Peyer's patch (tissue), 4 donors: ENCODE measurements around the gene ANO10. TPM values are rescaled to one million over a fixed set of nuclear protein-coding genes. Genes with fewer than 3 reads are reported as not detected.

ENCODE experiments used
- DNase-seq, 3 donors: peaks; one replicate each; pipeline ENCODE4 v3.0.0-alpha.2; 2017 to 2019
- H3K27ac ChIP-seq, 4 donors: fragments of 200-600 bp; sonication (generic); one replicate each; pipeline ENCODE4 v1.5.1; 2016 to 2019
- H3K27me3 ChIP-seq, 2 donors: fragments of 200-600 bp; sonication (generic); one replicate each; pipeline ENCODE4 v1.5.1; 2019
- H3K36me3 ChIP-seq, 3 donors: fragments of 200-600 bp; sonication (generic); one replicate each; pipeline ENCODE4 v1.5.1; 2016 to 2019
- H3K4me1 ChIP-seq, 4 donors: fragments of 200-600 bp; sonication (generic); one replicate each; pipeline ENCODE4 v1.5.1; 2016 to 2019
- H3K4me3 ChIP-seq, 4 donors: fragments of 200-600 bp; sonication (generic); 1 replicate in 3 of 4; 2 replicates in 1 of 4; pipeline ENCODE4 v1.5.1; 2016 to 2019; ENCODE audit warnings: mild to moderate bottlenecking in 1 of 4
- H3K9me3 ChIP-seq, 4 donors: fragments of 200-600 bp; sonication (generic); one replicate each; pipeline ENCODE4 v1.5.1; 2016 to 2019; ENCODE audit warnings: mild to moderate bottlenecking in 1 of 4
- POLR2A ChIP-seq, 2 donors: fragments of 450-650 bp; IDR thresholded peaks; one replicate each; pipeline ENCODE4 v1.5.1; 2017; ENCODE audit warnings: antibody characterized with exemption in 2 of 2, mild to moderate bottlenecking in 2 of 2, moderate library complexity in 2 of 2
- small RNA-seq, 2 donors: library from RNA; depleted of rRNA; stranded (forward); fragments of <200 nt; gene quantifications; one replicate each; pipeline ENCODE3, GENCODE V24; 2016
- total RNA-seq, 4 donors: library from RNA; depleted of rRNA; stranded (reverse); fragments of >200 nt; gene quantifications; one replicate each; pipeline ENCODE4 v1.1.0, GENCODE V29; 2016
- TF ChIP-seq, protein P1 (sequence below), 6 experiments: fragments of 450-650 bp in 4 of 6; fragments of 200-600 bp in 2 of 6; sonication (generic) in 1 of 6; IDR thresholded peaks; one replicate each; pipeline ENCODE4 v1.5.1; 2017 to 2019; ENCODE audit warnings: antibody characterized with exemption in 6 of 6, mild to moderate bottlenecking in 3 of 6, moderate library complexity in 1 of 6

The ANO10 gene
- total RNA-seq, 4 donors from 2014 or later = 33.8 to 110 (median 70.0) TPM

DNA sequence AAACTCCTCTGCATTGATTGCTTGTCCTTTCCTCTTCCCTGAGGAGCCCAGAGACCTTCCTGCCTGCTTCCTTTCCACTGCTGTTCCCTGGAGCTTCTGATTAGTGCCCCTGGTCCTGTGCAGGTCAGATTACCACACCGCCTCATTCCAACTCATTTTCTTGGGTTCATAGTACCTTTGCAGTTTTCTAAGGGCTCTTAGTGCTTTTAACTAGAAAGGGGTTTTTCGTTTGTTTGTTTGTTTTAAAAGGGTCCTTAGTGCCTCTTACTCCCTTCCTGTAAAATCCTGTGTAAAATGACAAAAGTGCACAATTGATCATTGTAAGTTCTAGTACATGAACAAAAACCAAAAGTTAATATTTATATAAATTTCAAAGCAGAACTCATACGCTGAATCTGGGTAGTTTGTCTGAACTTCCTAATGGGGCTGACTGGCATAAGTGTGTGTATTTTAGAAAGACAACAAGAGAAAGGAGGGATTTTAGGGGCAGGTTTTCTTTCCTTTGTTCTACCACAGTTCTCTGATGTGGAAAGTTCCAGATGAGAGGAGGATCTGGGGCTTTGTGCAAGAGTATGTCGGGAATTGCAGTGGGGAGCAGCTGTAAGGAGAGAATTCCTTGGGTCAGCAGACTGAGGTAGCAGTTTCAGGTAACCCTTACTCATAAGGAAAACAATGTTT, 304.9 kb downstream of the ANO10 start:
- no peaks in the 10 kb centered on the region for H3K9me3 ChIP-seq
- no peaks in the 10 kb centered on the region for H3K27me3 ChIP-seq
- no peak for DNase-seq
- TF ChIP-seq, protein P1, sequence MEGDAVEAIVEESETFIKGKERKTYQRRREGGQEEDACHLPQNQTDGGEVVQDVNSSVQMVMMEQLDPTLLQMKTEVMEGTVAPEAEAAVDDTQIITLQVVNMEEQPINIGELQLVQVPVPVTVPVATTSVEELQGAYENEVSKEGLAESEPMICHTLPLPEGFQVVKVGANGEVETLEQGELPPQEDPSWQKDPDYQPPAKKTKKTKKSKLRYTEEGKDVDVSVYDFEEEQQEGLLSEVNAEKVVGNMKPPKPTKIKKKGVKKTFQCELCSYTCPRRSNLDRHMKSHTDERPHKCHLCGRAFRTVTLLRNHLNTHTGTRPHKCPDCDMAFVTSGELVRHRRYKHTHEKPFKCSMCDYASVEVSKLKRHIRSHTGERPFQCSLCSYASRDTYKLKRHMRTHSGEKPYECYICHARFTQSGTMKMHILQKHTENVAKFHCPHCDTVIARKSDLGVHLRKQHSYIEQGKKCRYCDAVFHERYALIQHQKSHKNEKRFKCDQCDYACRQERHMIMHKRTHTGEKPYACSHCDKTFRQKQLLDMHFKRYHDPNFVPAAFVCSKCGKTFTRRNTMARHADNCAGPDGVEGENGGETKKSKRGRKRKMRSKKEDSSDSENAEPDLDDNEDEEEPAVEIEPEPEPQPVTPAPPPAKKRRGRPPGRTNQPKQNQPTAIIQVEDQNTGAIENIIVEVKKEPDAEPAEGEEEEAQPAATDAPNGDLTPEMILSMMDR (IDR thresholded peaks at IDR 0.05) = no peak
- TF ChIP-seq POLR2A (IDR thresholded peaks at IDR 0.05) = no peak
- peaks cover 0 to 6% (median 0%) of the 10 kb centered on the region in 3 donors for H3K36me3 ChIP-seq
- peaks cover 0 to 28% (median 5%) of the 10 kb centered on the region in 4 donors for H3K4me1 ChIP-seq
- no peak overlapping the region for H3K4me3 ChIP-seq
- H3K27ac ChIP-seq = peak overlapping the region in 2 of 4 donors; percentile 2 to 22

Small RNA genes lying within 50 kb of the gene (small RNA-seq; reads per million reads assigned to genes)
- 0 reads per million in 2 donors for gene RF00019

Other genes starting within 250 kb of the ANO10 start
- gene ABHD5, start 68.9 kb upstream of the ANO10 start, total RNA-seq = 10 to 100 TPM; 12.4 to 50.6 (median 22.8) TPM